Endometrium (tissue), 2 donors: Measurements from ENCODE around the gene DENND1A.

Experiments used
- FAIRE-seq: peaks from 2 replicates; lab custom pipeline; 2012; peaks lifted over from hg19 to GRCh38; lab: Jason Lieb, UNC
- donor health status: control.
- donor health status: control.

DENND1A gene

DNA sequence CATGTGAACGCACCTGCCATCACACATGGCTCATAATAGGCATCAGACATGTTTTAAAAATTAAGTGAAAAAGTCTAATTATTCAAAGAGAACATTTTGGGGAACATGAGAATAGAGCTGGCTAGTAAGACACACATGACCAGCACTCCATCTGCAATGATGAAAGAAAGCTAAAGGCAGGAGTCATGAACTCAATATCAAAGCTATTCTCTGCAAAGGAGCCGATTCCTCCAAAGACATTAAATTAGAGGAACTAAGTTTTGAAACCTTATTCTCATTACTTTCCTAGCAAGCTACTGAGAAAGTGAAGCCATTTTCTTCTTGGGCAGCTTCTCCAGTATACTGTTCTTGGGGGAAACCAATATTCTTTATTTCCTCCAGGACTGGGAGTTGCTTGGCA, 401.9 kb downstream of the DENND1A start:
- FAIRE-seq: no peak

DNA sequence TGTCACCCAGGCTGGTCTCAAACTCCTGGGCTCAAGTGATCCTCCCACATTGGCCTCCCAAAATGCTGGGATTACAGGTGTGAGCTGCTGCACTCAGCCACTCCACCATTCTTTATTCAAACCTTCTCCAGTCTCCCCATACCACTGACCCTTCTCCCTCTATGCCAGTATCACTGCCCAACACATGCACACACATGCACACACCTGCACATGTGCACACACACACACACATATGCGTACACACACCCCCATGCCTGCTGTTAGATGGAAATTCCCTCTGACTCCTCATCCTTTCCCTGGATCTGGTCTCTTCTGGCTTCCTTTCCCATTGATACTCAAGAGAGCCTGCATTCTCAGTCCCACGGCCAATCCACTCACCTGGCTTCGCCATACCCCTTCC, 404.0 kb downstream of the DENND1A start:
- no peak for FAIRE-seq

DNA sequence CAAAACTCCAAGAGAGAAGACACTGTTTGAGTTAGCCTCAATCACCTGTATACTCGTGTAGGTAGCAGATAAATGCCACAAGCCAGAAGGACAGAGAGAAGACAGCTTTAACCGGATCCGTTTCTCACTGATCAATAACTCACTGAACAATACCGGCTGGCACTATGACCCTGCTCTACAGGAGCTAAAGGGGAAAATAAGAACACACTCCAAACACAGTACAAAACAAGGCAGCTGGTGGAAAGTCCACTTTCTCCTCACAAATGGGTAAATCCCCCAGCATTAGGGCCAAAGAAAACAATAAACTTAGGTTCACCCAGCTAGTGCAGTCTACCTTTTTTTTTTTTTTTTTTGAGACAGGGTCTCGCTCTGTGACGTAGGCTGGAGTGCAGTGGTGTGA, 404.5 kb downstream of the DENND1A start:
- no peak for FAIRE-seq

DNA sequence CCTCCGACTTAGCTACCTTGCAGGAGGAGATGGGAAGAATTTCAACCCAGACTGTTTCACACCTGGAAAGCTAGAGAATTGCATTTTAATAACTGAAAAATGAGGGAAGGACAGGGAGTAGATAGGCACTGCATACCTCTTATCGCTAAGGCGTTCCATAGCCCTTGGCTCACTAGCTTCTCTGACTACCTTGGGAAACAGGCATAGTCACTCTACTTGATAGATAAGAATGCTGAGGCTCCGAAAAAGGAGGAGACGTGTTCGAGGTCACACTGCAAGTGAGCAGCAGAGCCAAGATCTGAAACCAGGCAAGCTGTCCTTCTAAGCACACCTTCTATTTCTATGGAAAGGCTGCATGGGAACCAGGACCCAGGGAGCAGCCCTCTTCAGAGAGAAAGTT, 405.1 kb downstream of the DENND1A start:
- no peak for FAIRE-seq

DNA sequence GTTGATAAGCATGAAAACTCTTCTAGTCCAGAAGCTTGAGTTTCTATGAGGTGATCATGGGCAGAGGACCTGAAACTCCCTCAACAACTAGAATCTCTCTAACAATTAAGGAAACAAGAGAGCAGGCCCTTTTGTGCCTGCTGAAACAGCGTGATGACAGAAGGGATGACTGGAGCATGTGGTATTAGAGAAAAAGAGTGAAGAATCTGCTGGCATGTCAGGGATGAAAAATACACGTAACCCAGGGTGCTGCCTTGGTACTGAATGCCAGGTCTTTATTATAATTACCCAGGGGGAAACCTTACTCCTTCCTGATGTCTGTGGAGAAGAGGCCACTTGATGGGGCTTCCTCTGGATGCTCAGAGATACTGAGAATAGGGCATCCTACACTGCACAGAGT, 406.1 kb downstream of the DENND1A start:
- FAIRE-seq: no peak

DNA sequence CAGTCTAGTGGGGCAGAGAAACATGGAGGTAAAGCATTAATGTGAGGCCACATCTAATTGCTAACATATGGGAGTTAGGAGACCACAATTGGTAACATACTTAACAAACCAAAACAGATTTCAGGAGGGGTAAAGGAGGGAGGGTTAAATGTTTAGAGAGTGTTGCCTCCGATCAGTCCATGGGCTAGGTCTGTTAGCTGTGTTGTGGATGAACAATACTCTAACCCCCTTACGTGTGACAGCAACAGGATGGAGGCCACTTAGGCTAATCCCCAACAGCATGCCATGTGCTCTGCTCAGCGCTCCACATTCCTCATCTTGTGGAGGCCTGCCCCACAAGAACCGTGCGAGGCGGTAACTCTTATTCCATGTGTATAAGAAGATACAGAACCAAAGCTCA, 406.9 kb downstream of the DENND1A start:
- FAIRE-seq: no peak

DNA sequence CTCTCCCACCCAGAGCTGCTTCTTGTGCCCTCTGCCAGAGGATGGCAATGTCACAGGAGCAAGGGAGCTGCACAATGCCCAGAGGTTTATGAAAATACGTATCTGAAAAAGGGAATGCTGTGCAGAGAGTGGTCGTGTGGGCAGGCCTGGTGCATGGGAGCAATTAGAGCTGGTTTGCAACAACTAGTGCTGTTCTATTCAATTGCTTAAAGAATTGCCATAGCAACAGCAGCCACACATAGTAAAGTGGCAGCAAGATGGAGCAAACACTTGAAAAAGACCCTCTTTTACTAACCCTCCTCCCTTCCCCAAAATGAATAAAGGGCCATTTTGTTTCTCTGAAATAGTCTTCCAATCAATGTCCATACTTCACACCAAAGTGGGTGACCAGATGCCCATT, 407.7 kb downstream of the DENND1A start:
- no peak for FAIRE-seq

DNA sequence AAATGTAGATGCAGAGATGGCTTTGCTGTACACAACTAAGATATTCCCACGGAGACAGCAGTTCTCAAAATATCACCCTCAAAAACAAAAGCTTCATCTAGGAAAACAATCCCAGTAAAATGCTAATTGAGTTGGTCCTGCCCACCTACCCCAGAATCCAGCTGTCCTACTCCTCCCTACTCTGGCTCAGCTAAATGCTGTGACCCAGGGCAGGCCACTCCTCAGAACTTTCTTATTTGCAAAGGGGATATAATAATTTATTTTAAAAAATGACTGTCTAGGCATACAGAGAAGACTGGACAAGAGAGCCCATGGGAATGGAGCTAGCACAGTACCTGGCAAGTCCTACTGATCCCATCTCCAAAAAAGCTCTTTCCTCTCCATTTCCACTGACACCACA, 411.6 kb downstream of the DENND1A start:
- FAIRE-seq: no peak

DNA sequence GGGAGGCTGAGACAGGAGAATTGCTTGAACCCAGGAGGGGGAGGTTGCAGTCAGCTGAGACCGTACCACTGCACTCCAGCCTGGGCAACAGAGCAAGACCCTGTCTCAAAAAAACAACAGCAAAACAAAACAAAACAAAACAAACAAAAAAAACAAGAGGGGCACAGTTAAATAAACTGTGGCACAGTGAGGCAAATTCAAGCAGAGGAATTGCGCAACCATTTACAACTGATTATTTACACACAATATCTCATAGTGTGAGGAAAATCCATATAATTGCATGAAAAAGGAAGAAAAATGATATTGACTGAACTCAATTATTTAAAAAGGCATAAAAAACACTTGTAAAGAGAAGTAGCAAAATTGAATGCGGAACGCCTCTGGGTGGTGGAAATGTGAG, 412.4 kb downstream of the DENND1A start:
- no peak for FAIRE-seq

DNA sequence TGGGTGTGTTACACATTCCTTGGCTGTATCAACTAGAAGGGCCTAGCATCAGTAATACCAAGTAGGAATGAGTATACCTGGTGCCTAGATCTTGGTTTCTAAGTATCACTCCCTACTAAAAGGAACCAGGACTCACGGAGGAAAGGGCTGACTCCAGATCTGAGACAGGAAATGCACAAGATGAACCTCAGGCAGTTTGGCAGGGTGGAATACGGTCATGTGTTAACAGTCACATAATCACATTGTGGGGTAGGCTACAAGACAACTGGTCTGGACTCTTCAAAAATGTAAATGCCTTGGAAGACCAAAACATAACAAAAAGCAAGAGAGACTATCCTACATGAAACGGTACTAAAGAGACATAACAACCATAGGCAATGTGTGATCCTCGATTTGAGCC, 415.2 kb downstream of the DENND1A start:
- FAIRE-seq: no peak

DNA sequence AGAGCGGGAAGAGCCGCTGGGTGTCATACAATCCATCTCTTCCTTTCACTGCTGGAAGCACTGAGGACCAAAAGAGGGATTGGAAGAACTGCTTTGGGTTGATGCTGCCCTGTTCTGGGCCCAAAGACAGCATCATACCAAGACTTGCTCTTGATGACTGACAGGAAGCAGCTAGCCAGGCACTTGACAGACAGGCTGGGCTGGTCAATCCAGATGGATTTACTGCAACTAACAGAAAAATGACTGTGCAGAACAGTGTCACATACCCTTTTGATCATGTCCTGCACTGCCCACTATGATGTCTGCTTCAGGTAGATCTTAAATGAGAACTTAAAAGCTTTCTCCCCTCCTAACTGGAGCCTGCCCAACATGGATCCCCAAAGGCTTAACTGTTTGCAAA, 416.4 kb downstream of the DENND1A start:
- no peak for FAIRE-seq

DNA sequence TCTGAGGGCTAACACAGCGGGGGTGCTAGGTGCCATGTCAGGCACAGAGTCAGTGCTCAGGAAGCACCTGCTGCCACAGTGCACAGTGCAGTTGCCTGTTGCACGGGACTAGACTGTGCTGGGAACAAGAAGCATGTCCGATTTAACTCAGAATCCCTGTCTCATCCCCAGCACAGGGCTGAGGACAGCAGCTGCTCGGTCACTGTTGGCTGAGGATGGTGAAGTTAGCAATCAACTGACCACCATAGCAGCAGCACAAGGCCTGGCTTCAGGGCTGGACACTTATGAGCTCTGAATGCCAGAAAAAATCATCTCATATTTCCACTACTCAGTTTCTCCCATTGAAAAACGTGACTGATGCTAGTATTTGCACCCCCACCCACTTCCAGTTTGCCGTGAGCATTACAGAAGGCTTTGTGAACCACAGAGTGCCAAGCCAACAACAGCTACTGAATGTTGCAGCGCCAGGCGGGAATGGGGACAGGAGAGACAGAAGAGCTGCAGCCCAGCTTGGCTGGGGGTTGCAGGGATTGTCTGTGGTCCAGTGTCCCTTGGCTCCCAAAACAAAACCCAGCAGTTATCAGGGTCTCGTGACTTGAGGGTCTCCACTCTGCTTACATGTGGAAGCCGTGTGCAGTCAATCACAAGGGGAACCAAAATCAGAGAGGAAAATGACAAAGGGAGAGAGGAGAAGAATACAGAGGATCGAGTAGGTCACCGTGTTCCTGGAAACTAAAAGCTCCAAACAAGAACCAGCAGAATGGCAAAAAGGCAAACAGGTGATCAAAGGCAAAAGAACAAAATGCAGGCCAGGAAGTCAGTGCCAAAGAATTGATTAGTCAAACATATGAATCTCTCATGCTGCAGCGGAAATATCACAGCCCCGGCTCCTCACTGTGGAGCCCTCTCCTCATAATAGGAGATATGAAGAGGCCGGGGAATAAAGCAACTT, 418.3 kb downstream of the DENND1A start:
- FAIRE-seq: no peak

DNA sequence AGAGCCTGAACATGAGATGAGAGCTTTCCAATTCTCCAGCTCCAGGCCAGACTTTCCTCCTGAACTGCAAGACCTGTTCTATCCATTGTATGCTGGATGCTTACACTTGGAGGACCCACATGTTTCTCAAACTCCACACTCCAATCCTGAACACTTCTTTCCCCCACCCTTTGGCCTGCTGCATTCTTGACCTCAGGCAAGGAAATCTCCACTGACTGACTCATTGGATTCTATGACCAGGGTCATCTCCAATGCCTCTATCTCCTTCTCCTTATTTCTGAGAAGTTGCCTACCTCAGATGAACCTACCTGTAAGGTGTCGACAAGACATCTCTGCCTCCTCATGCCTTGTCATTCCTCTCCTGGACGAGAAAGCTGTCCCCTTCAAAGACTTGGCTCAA, 420.3 kb downstream of the DENND1A start:
- FAIRE-seq: no peak

DNA sequence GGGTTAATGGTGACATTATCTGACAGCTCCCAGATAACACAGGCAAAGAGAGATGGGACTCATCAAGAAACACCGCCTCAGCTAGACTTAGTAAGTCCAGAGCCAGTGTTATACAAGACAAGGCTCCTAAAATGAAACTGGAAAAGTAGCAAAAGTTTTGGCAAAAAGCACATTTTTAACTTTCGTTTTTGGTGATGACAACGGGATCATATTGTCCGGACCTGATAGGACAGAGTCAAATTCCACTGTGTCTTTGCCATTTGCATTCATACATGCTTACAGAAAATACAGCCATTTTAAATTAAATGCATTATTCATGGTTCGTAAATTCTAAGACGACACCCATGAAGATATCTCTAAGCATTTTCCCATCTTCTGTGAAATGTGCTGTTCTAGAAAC, 421.9 kb downstream of the DENND1A start:
- FAIRE-seq: no peak

DNA sequence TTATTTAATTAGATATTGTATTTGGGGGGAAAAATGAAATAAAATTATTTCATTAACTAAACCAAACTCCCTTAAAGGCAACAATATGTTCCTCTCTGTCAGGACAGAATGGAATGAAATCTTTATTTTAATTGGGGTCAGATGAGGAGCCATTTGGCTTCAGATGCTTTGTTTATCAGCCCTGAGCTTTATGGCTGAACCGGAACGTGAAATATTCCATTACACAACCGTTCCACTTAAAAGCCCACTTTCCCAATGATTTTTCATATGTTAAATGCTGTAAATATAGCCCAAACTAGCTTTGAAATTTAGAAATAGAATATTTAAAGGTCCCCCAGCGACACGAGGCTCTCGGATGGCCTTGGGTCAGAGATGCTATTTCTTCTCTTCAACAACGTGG, 424.4 kb downstream of the DENND1A start:
- no peak for FAIRE-seq

DNA sequence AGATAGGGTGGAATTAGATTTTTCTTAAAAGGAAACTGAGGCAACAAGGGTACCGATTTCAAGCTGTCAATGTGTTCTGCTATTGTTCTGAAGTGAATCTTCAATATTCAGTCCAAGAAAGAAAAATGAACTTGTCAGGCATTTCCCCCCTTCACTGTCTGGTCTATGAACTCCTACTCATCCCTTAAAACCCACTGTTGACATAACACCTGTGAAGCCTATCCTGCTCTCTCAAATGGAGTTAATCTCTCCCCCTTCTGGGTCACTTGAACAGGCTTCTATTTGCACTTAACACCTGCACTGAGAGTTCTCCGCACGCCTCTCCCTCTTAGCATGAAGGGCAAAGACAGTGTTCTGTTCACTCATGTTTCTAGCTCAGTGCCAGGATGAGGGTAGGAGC, 429.6 kb downstream of the DENND1A start:
- FAIRE-seq: no peak

DNA sequence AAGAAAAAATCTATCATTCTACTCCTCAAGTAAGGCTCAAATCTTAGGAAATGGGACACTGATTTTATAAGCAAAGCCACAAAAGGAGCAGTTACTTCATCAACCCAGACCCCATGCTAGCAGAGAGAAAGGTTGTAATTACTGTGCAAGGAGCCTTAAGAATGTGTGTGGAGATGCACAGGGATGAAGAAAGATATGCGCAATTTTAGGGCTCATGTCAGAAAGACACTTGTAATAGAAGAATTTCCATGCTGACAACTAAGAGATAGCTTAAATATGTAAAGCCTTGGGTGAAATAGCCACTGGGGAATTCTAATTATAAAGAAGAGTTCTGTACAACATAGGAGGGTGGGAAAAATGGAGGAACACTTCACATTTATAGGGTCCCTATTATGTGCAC, 432.1 kb downstream of the DENND1A start:
- FAIRE-seq: no peak

DNA sequence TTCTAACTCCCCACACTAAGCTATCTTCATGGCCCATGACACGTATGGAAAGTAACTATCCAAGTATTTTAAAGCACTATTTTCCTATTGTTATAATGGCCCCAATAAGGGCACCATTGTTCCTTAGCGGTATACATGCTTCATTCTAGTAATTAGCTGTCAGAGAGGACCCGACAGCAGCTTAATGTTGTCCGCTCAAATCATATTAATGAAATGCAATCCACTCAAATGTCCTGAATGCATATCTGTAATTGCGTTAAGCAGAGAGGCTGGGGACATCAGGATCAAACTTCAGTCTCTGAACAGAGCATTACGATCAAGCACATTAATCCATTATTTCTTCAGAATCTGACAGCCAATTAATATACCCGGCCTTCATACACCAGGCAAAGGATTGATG, 434.2 kb downstream of the DENND1A start:
- FAIRE-seq: no peak

DNA sequence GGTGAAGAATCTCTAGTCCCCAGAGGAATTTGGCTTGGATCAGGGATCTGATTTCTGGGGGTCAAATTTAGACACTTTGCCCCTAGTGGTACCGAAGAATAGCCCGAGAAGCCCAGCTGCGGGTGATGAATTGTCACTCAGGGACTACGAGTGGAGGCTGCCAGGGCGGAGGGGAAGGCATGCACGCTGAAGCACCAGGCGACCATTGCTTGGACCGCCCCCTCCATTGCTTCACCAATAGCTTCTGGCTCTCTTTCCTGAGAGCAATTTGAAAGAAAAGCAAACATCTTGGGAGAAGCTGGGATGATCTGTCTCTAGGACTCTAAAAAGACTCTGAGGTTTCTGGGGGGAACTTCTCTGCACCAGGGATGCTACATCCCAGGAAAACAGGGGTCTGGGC, 436.3 kb downstream of the DENND1A start:
- no peak for FAIRE-seq

DNA sequence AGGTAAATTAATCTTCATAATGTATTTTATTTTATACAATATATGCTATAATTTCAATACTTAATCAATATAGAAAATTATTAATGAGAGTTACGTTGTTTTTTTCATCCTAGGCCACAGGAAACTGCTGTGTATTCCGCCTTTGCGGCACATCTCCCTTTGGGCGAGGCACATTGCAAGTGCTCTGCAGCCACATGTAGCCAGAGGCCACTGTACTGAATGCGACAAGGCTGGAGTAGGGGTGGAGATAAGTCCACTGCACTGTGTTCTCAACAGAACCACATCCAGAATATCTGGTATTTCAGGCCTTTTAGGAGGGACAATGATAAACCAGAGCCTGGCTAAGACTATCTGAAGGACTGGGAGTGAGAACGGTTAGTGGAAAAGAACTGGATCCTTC, 439.2 kb downstream of the DENND1A start:
- no peak for FAIRE-seq

DNA sequence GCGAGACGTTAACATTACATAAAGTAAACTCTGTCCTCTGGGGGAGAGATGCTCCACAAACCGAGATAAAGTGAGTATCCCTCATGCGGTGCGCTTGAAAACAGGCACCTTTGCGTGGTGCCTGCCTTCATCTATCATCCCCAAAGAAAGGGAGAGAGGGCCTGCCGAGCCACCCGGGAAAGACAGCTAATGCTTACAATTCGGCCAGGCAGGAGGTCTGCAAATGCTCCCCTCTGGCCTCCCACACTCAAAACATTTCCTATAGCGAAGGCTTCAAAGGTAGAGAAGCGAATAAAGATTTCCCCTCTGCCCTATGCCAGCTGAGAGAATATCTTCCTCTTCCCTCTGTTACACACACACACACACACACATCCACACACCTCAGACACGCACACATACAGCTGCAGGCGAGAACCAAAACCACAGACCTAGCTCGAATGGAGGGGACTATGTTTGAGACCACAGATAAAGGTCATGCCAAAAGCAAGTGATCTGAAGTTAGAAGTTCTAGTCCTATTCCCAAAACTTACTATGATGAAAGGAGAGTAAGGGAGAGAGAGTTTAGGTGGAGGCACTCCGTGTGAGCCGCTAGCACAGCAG, 441.1 kb downstream of the DENND1A start:
- no peak for FAIRE-seq

DNA sequence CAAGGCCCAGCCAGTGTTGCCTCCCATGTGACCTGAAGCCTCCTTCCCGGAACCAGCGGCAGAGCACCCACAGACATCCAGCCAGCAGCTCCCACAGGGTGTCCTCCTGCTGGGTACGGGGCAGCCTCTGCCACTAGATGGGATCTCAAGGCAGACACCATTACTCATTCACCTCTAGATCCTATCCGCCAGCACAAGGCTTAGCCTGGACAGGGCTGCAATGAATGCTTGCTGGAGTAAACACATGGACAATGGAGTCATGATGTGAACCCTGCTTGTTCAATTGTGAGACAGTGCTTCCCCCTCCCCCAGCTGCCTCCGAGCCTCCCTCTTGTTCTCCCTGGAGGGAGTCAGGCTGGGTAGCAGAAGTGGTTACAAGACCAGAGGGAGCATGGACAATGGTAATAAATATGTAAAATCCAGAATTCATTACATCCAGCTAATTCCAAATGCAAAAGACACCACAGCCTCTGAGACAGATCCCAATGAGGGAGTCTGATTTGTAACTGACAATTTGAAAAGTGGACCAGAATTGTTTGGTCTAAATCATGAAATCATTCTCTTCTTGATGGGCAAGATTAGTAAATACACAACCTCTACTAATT, 441.9 kb downstream of the DENND1A start:
- no peak for FAIRE-seq

DNA sequence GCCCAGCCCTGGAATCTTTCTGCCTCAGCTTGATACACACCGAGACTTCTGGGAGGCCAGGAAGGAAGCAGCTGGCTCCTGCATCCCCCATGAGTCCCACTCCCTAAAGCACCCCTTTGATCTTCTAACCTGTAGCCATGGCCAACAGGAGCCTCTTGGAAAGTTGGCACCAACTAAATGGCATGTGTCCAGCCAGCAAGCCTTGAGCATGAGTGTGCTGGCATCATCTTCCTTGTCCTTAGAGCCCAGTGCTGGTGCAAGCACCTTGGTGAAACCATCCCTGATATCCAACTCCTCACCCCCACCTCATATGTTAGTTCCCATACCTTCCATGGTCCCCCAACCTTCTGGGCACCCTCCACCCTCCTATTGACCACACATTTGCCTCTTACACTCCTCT, 443.5 kb downstream of the DENND1A start:
- no peak for FAIRE-seq

DNA sequence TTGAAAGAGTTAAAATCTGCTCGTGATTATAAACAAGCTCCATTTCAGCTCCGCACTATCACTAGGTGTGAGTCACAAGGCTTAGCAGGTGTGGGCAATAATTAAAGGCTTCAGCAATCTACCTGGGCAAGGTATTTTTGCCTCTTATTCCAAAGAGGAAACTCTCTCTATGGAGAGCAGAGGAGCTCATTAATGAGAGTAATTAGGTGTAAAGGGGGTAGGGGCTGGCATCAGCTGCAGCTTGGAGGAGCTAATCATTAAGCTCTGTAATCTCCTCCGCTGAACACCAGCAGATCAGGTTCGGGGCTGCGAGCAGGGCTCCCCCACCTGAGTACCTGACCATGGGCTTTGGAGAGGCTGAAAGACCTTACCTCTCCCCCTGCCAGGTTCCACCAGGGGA, 444.7 kb downstream of the DENND1A start:
- FAIRE-seq: no peak
